ENCODE data around the gene POLE.

- TF ChIP-seq CTCF (conservative IDR thresholded peaks at IDR 0.05; ENCODE audit: low read length) (no peak), EZH2phosphoT487 (IDR thresholded peaks at IDR 0.05; ENCODE audit: borderline replicate concordance) (no peak)
Measured at GRCh38 chr12:132647858-132648257, 39.3 kb downstream of the POLE start.
